HCT116 (cell line): ENCODE data around the gene STPG3. TPM values are rescaled to one million over a fixed set of nuclear protein-coding genes. Genes with fewer than 3 reads are reported as not detected.

ENCODE experiments used
- ATAC-seq: fragments of 200-7000 bp; cut with Tn5 transposase; 2 replicates; pipeline ENCODE4 v1.9.1; 2020; ENCODE audit warnings: mild to moderate bottlenecking, moderate library complexity
- BruUV-seq: library from RNA; stranded (reverse); fragments of 400-500 nt; replicated peaks from 2 replicates; lab custom pipeline; 2021; lab: Mats Ljungman, UMichigan
- CTCF ChIA-PET: fragments of 300-600 bp; sonication (Branson Sonifier 250); formaldehyde crosslinking; loops from one replicate; lab custom pipeline; 2021; ENCODE audit warnings: antibody characterized with exemption; lab: Charles Lee
- POLR2A ChIA-PET: fragments of 300-600, 350-600 bp; sonication (Branson Sonifier 250); formaldehyde crosslinking; loops from one replicate; lab custom pipeline; 2021; ENCODE audit warnings: antibody characterized with exemption; lab: Charles Lee
- RAD21 ChIA-PET, 2 experiments: fragments of 300-600 bp; sonication (Branson Sonifier 250); formaldehyde crosslinking; loops; one replicate each; lab custom pipeline; 2023; ENCODE audit warnings: low total read pairs in 2 of 2; ENCODE audit not compliant: uncharacterized antibody in 2 of 2, unreplicated experiment in 2 of 2, low non-redundant PET in 1 of 2; lab: Charles Lee
- DNase-seq: peaks from one replicate; pipeline ENCODE4 v3.0.0-alpha.2; 2010; ENCODE audit warnings: low read depth, low spot score
- H2AFZ ChIP-seq: fragments of 200-600 bp; shearing (Covaris generic), sonication (generic); 2 replicates; pipeline ENCODE4 v1.6.1; 2017; ENCODE audit warnings: low read depth, mixed run types, mixed read lengths, antibody characterized with exemption, low read length; ENCODE audit not compliant: poor library complexity, severe bottlenecking
- H3K27ac ChIP-seq: 2 replicates; pipeline ENCODE4 v1.5.1; 2012; ENCODE audit warnings: low read depth, low read length
- H3K27me3 ChIP-seq: fragments of 200-600 bp; sonication (generic); 2 replicates; pipeline ENCODE4 v1.6.1; 2016; ENCODE audit warnings: mixed run types, low read length, mixed read lengths; ENCODE audit not compliant: insufficient read depth
- H3K36me3 ChIP-seq, 2 experiments: fragments of 200-500 bp in 1 of 2; fragments of 200-600 bp in 1 of 2; sonication (Bioruptor generic) in 1 of 2; sonication (generic) in 1 of 2; 2 replicates each; pipeline versions ENCODE4 v1.5.1 to v1.6.1; 2014 to 2016; ENCODE audit warnings: low read length in 2 of 2, inconsistent platforms in 1 of 2, mixed read lengths in 1 of 2, mixed run types in 1 of 2; ENCODE audit not compliant: insufficient read depth in 2 of 2, control insufficient read depth in 1 of 2
- H3K4me1 ChIP-seq, 2 experiments: fragments of 200-600 bp in 1 of 2; sonication (generic) in 1 of 2; 2 replicates each; pipeline versions ENCODE4 v1.5.1 to v1.6.1; 2012 to 2017; ENCODE audit warnings: low read length in 2 of 2, inconsistent platforms in 1 of 2, mild to moderate bottlenecking in 1 of 2, mixed read lengths in 1 of 2, mixed run types in 1 of 2, moderate library complexity in 1 of 2; ENCODE audit not compliant: insufficient read depth in 2 of 2, control insufficient read depth in 1 of 2
- H3K4me2 ChIP-seq: fragments of 200-600 bp; sonication (generic); 2 replicates; pipeline ENCODE4 v1.6.1; 2017; ENCODE audit warnings: mixed run types, low read length, mixed read lengths
- H3K4me3 ChIP-seq, 2 experiments: fragments of 200-600 bp in 1 of 2; sonication (generic) in 1 of 2; replicated peaks in 1 of 2; 2 replicates each; pipeline ENCODE4 v1.5.1; 2011 to 2016; ENCODE audit warnings: low read length in 2 of 2, control low read depth in 1 of 2, low read depth in 1 of 2, mild to moderate bottlenecking in 1 of 2, mixed read lengths in 1 of 2, mixed run types in 1 of 2
- H3K79me2 ChIP-seq: fragments of 200-600 bp; sonication (generic); 2 replicates; pipeline ENCODE4 v1.6.1; 2017; ENCODE audit warnings: mild to moderate bottlenecking, mixed run types, low read length, moderate library complexity, mixed read lengths; ENCODE audit not compliant: insufficient read depth
- H3K9ac ChIP-seq: fragments of 200-600 bp; sonication (generic); 2 replicates; pipeline ENCODE4 v1.6.1; 2016; ENCODE audit warnings: low read length, mixed read lengths
- H3K9me2 ChIP-seq: fragments of 200-600 bp; sonication (generic), shearing (Covaris generic); 2 replicates; pipeline ENCODE4 v1.6.1; 2017; ENCODE audit warnings: mixed run types, mild to moderate bottlenecking, moderate library complexity; ENCODE audit not compliant: insufficient read depth
- H3K9me3 ChIP-seq, 2 experiments: fragments of 200-500 bp in 1 of 2; fragments of 200-600 bp in 1 of 2; sonication (Bioruptor generic) in 1 of 2; sonication (generic) in 1 of 2; 2 replicates each; pipeline ENCODE4 v1.6.1; 2014 to 2017; ENCODE audit warnings: low read length in 2 of 2, mixed read lengths in 2 of 2, inconsistent platforms in 1 of 2, low read depth in 1 of 2, mild to moderate bottlenecking in 1 of 2, mixed run types in 1 of 2, moderate library complexity in 1 of 2; ENCODE audit not compliant: control insufficient read depth in 1 of 2, insufficient read depth in 1 of 2
- H4K20me1 ChIP-seq: fragments of 200-600 bp; sonication (generic), shearing (Covaris generic); 2 replicates; pipeline ENCODE4 v1.6.1; 2017; ENCODE audit warnings: mixed run types, mild to moderate bottlenecking, moderate library complexity; ENCODE audit not compliant: insufficient read depth
- JUND ChIP-seq: IDR thresholded peaks from 2 replicates; pipeline ENCODE4 v1.6.1; 2012
- POLR2A ChIP-seq: IDR thresholded peaks from 2 replicates; pipeline ENCODE4 v1.7.0; 2011; ENCODE audit warnings: borderline replicate concordance; ENCODE audit not compliant: insufficient read depth, insufficient read length; ENCODE audit errors: extremely low read depth
- POLR2AphosphoS5 ChIP-seq: IDR thresholded peaks from 2 replicates; pipeline ENCODE4 v1.6.1; 2011; ENCODE audit warnings: mild to moderate bottlenecking, low read depth, low read length, moderate library complexity
- REST ChIP-seq: IDR thresholded peaks from 2 replicates; pipeline ENCODE4 v1.6.1; 2012; ENCODE audit warnings: low read depth
- SIN3A ChIP-seq: IDR thresholded peaks from 2 replicates; pipeline ENCODE4 v1.6.1; 2012; ENCODE audit warnings: low read depth
- SP1 ChIP-seq: IDR thresholded peaks from 2 replicates; pipeline ENCODE4 v1.6.1; 2012; ENCODE audit warnings: low read depth
- YY1 ChIP-seq: IDR thresholded peaks from 2 replicates; pipeline ENCODE4 v1.6.1; 2011; ENCODE audit warnings: low read length, low read depth, moderate library complexity, mild to moderate bottlenecking; ENCODE audit not compliant: insufficient replicate concordance; ENCODE audit errors: extremely low read depth
- ZFX ChIP-seq: fragments of 450-650 bp; IDR thresholded peaks from 2 replicates; pipeline ENCODE4 v1.6.1; 2017
- intact Hi-C: fragments of 100-400 bp; cut with micrococcal nuclease; formaldehyde crosslinking; loops from 2 replicates; pipeline ENCODE4 v1.10.0; 2022
- total RNA-seq: library from RNA; stranded (reverse); gene quantifications from one replicate; pipeline ENCODE4 v1.2.1, GENCODE V29; 2021; ENCODE audit not compliant: unreplicated experiment

STPG3 gene
- total RNA-seq, 1 experiment from 2014 or later: not detected

GRCh38 chr9:137205126-137206069 is 45.7 kb upstream of the STPG3 start, which contains the start of the genes NDOR1 and TMEM203:
Gene NDOR1, plus strand, starts transcription at chr9:137205700. Its CDS starts 78 bp downstream, at chr9:137205778.
Gene TMEM203, minus strand, starts transcription at chr9:137205648. Its CDS starts 234 bp downstream, at chr9:137205414.
- Histone ChIP-seq H3K9me2 (no peaks in the 10 kb centered on the region), H3K27ac (peak within 1 kb of the TSS; percentile 78), H3K27me3 (no peaks in the 10 kb centered on the region), H3K36me3 (peaks cover 0 to 13% of the 10 kb centered on the region in 2 experiments; a peak in 2 of 4 replicates), H4K20me1 (no peaks in the 10 kb centered on the region), H2AFZ (no peak within 1 kb of the TSS), H3K9me3 (no peaks in the 10 kb centered on the region), H3K4me3 (peak within 1 kb of the TSS; percentile 91 to 98), H3K79me2 (peaks cover 62% of the 10 kb centered on the region), H3K4me2 (peak within 1 kb of the TSS; percentile 93), H3K4me1 (peaks cover 22 to 35% of the 10 kb centered on the region in 2 experiments)
- DNase-seq (peak; percentile 62), ATAC-seq (peak; percentile 46)
- ChIA-PET RAD21 (no interaction called here), POLR2A (interaction anchor here (1.9 to 2.1 kb wide), 2 partner anchors 16 to 18 kb away, joined by 6 read pairs; partner anchors contain the start of gene SSNA1), CTCF (no interaction called here)
- intact Hi-C loops: loop anchor here (2.0 kb wide), 1 partner anchor 17 kb away; the partner anchor contains the start of gene RNF208
- no TSS peak for BruUV-seq
- TF ChIP-seq JUND: no peak
- no peak for TF ChIP-seq REST
- TF ChIP-seq POLR2AphosphoS5: peak; percentile 88
- peak; percentile 97 for TF ChIP-seq ZFX
- TF ChIP-seq SIN3A: no peak
- no peak for TF ChIP-seq SP1
- peak; percentile 93 for TF ChIP-seq POLR2A
- peak; percentile 94 for TF ChIP-seq YY1
- TF ChIP-seq, all 23 proteins: peak for 4
- H3K9ac ChIP-seq: peak within 1 kb of the TSS; percentile 95
